Endothelial cell (in vitro differentiated cells): ENCODE data around the gene SAMD4A. TPM values are rescaled to one million over a fixed set of nuclear protein-coding genes. Genes with fewer than 3 reads are reported as not detected.

Experiments used
- DNase-seq: peaks from one replicate; pipeline ENCODE4 v3.0.0; 2021; ENCODE audit warnings: low spot score
- H3K27ac Mint-ChIP-seq: one replicate; pipeline ENCODE4 v1.8.0; 2021; ENCODE audit warnings: mixed read lengths, inconsistent platforms; ENCODE audit not compliant: unreplicated experiment
- H3K27me3 Mint-ChIP-seq: one replicate; pipeline ENCODE4 v1.8.0; 2021; ENCODE audit warnings: mild to moderate bottlenecking, moderate library complexity, mixed read lengths, inconsistent platforms; ENCODE audit not compliant: unreplicated experiment
- H3K36me3 Mint-ChIP-seq: one replicate; pipeline ENCODE4 v1.8.0; 2021; ENCODE audit warnings: mild to moderate bottlenecking, low read depth, mixed read lengths, inconsistent platforms; ENCODE audit not compliant: unreplicated experiment
- H3K4me1 Mint-ChIP-seq: one replicate; pipeline ENCODE4 v1.8.0; 2021; ENCODE audit warnings: mild to moderate bottlenecking, mixed read lengths, inconsistent platforms; ENCODE audit not compliant: unreplicated experiment
- H3K4me3 Mint-ChIP-seq: one replicate; pipeline ENCODE4 v1.8.0; 2021; ENCODE audit warnings: mild to moderate bottlenecking, mixed read lengths, inconsistent platforms; ENCODE audit not compliant: unreplicated experiment
- H3K9me3 Mint-ChIP-seq: one replicate; pipeline ENCODE4 v1.8.0; 2021; ENCODE audit warnings: mixed read lengths, inconsistent platforms; ENCODE audit not compliant: unreplicated experiment
- CTCF ChIP-seq: fragments of 200-600 bp; sonication (generic); IDR thresholded peaks from one replicate; pipeline ENCODE4 v1.5.0; 2021; ENCODE audit warnings: antibody characterized with exemption; ENCODE audit not compliant: unreplicated experiment
- total RNA-seq: library from RNA; stranded (reverse); fragmentation: NEBNext Ultra II Directional; extraction: Animal tissue kit (Norgen Biotek cat#: 25700); gene quantifications from one replicate; pipeline ENCODE4 v1.2.1, GENCODE V29; 2021; ENCODE audit not compliant: unreplicated experiment

SAMD4A gene
- total RNA-seq, 1 donor from 2014 or later, result 9.2 TPM

- TF ChIP-seq CTCF, result no peak
- no peaks in the 10 kb centered on the region for H3K9me3 Mint-ChIP-seq
Observed at GRCh38 chr14:54698501-54698900, 131.6 kb downstream of the SAMD4A start.

GRCh38 chr14:54698966-54699530 is 132.1 kb downstream of the SAMD4A start:
- Mint-ChIP-seq H3K9me3 (no peaks in the 10 kb centered on the region), H3K27me3 (peaks cover 3% of the 10 kb centered on the region), H3K4me3 (no peak overlapping the region), H3K36me3 (no peaks in the 10 kb centered on the region), H3K4me1 (peaks cover 7% of the 10 kb centered on the region), H3K27ac (no peak overlapping the region)
- TF ChIP-seq CTCF, result no peak
- no peak for DNase-seq

More at GRCh38 chr14:54698501-54698900, 131.6 kb downstream of the SAMD4A start:
- peaks cover 3% of the 10 kb centered on the region for H3K27me3 Mint-ChIP-seq
- H3K4me3 Mint-ChIP-seq, result no peak overlapping the region
- peaks cover 7% of the 10 kb centered on the region for H3K4me1 Mint-ChIP-seq
- peak overlapping the region; percentile 46 for H3K27ac Mint-ChIP-seq
- DNase-seq, result no peak
- no peaks in the 10 kb centered on the region for H3K36me3 Mint-ChIP-seq

GRCh38 chr14:54699735-54700134 is 132.8 kb downstream of the SAMD4A start:
- DNase-seq, result no peak
- H3K27me3 Mint-ChIP-seq, result peaks cover 3% of the 10 kb centered on the region

GRCh38 chr14:54700717-54701116 is 133.8 kb downstream of the SAMD4A start:
- H3K9me3 Mint-ChIP-seq, result no peaks in the 10 kb centered on the region
- H3K4me3 Mint-ChIP-seq, result no peak overlapping the region
- no peaks in the 10 kb centered on the region for H3K36me3 Mint-ChIP-seq
- H3K27me3 Mint-ChIP-seq, result peaks cover 3% of the 10 kb centered on the region
- TF ChIP-seq CTCF, result no peak
- H3K27ac Mint-ChIP-seq, result no peak overlapping the region
- H3K4me1 Mint-ChIP-seq, result peaks cover 7% of the 10 kb centered on the region
- no peak for DNase-seq

More at GRCh38 chr14:54699735-54700134, 132.8 kb downstream of the SAMD4A start:
- Mint-ChIP-seq H3K27ac (no peak overlapping the region), H3K4me1 (peaks cover 7% of the 10 kb centered on the region), H3K36me3 (no peaks in the 10 kb centered on the region), H3K4me3 (no peak overlapping the region), H3K9me3 (no peaks in the 10 kb centered on the region)
- no peak for TF ChIP-seq CTCF

- no peaks in the 10 kb centered on the region for H3K36me3 Mint-ChIP-seq
- no peaks in the 10 kb centered on the region for H3K9me3 Mint-ChIP-seq
- no peak overlapping the region for H3K27ac Mint-ChIP-seq
- DNase-seq, result no peak
- H3K27me3 Mint-ChIP-seq, result peaks cover 5% of the 10 kb centered on the region
- peaks cover 7% of the 10 kb centered on the region for H3K4me1 Mint-ChIP-seq
- no peak overlapping the region for H3K4me3 Mint-ChIP-seq
- TF ChIP-seq CTCF, result no peak
Observed at GRCh38 chr14:54702014-54702491, 135.1 kb downstream of the SAMD4A start.
